Dendritic cell treated with granulocyte-macrophage colony-stimulating factor and Interleukin-4, amounts not matched to agents 40 ng/mL and 50 ng/mL, for 4 days (primary cell): ENCODE data around the gene KIF6.
"Not testable (repeated sequence)": the region's sequence is repeated elsewhere in the genome, so short reads cannot be mapped to it uniquely, and the experiment has no call there.

ENCODE experiments used
- H3K27ac Mint-ChIP-seq: one replicate; pipeline ENCODE4 v1.8.0; 2022; ENCODE audit warnings: mild to moderate bottlenecking, mixed read lengths
- H3K27me3 Mint-ChIP-seq: one replicate; pipeline ENCODE4 v1.8.0; 2022; ENCODE audit warnings: mild to moderate bottlenecking, mixed read lengths
- H3K36me3 Mint-ChIP-seq: one replicate; pipeline ENCODE4 v1.8.0; 2022; ENCODE audit warnings: low read depth, mixed read lengths
- H3K4me1 Mint-ChIP-seq: one replicate; pipeline ENCODE4 v1.8.0; 2022; ENCODE audit warnings: low read depth, mixed read lengths
- H3K4me3 Mint-ChIP-seq: one replicate; pipeline ENCODE4 v1.8.0; 2022; ENCODE audit warnings: mild to moderate bottlenecking, moderate library complexity, mixed read lengths
- H3K9me3 Mint-ChIP-seq: one replicate; pipeline ENCODE4 v1.8.0; 2022; ENCODE audit warnings: mixed read lengths
- intact Hi-C: fragments of 100-400 bp; cut with micrococcal nuclease; formaldehyde crosslinking; loops from one replicate; pipeline ENCODE4 v1.15.0; 2022

Gene KIF6

GRCh38 chr6:39517756-39518155, 207.5 kb downstream of the KIF6 start:
- Mint-ChIP-seq H3K36me3 (no peaks in the 10 kb centered on the region), H3K4me3 (no peak overlapping the region), H3K4me1 (no peaks in the 10 kb centered on the region), H3K27me3 (peaks cover 1% of the 10 kb centered on the region), H3K27ac (no peak overlapping the region), H3K9me3 (no peaks in the 10 kb centered on the region)
- intact Hi-C loops = no loop called here

- intact Hi-C loops = no loop called here
- peaks cover 1% of the 10 kb centered on the region for H3K27me3 Mint-ChIP-seq
- H3K27ac Mint-ChIP-seq = no peak overlapping the region
- no peaks in the 10 kb centered on the region for H3K9me3 Mint-ChIP-seq
- no peak overlapping the region for H3K4me3 Mint-ChIP-seq
- H3K4me1 Mint-ChIP-seq = no peaks in the 10 kb centered on the region
- no peaks in the 10 kb centered on the region for H3K36me3 Mint-ChIP-seq
These were observed 208.7 kb downstream of the KIF6 start for GRCh38 chr6:39516471-39516870.

GRCh38 chr6:39515471-39515870, 209.7 kb downstream of the KIF6 start:
- peaks cover 1% of the 10 kb centered on the region for H3K27me3 Mint-ChIP-seq
- H3K4me3 Mint-ChIP-seq = no peak overlapping the region
- intact Hi-C loops = no loop called here
- H3K4me1 Mint-ChIP-seq = no peaks in the 10 kb centered on the region
- no peak overlapping the region for H3K27ac Mint-ChIP-seq
- no peaks in the 10 kb centered on the region for H3K36me3 Mint-ChIP-seq
- H3K9me3 Mint-ChIP-seq = no peaks in the 10 kb centered on the region

- Mint-ChIP-seq H3K27me3 (peaks cover 1% of the 10 kb centered on the region), H3K36me3 (no peaks in the 10 kb centered on the region), H3K4me1 (no peaks in the 10 kb centered on the region), H3K9me3 (no peaks in the 10 kb centered on the region), H3K27ac (no peak overlapping the region), H3K4me3 (no peak overlapping the region)
- intact Hi-C loops = no loop called here
These were observed 210.2 kb downstream of the KIF6 start for GRCh38 chr6:39515006-39515405.

- H3K36me3 Mint-ChIP-seq, intact Hi-C loops: not testable (repeated sequence)
These were observed 215.4 kb downstream of the KIF6 start for GRCh38 chr6:39509831-39510230.

GRCh38 chr6:39508515-39508914, 216.7 kb downstream of the KIF6 start:
- no peak overlapping the region for H3K4me3 Mint-ChIP-seq
- no peaks in the 10 kb centered on the region for H3K4me1 Mint-ChIP-seq
- H3K36me3 Mint-ChIP-seq = no peaks in the 10 kb centered on the region
- H3K27me3 Mint-ChIP-seq = no peaks in the 10 kb centered on the region
- H3K27ac Mint-ChIP-seq = no peak overlapping the region
- intact Hi-C loops = no loop called here
- peaks cover 20% of the 10 kb centered on the region for H3K9me3 Mint-ChIP-seq

More at GRCh38 chr6:39509831-39510230, 215.4 kb downstream of the KIF6 start:
- H3K27me3 Mint-ChIP-seq, H3K4me1 Mint-ChIP-seq, H3K27ac Mint-ChIP-seq, H3K4me3 Mint-ChIP-seq: not testable (repeated sequence)
- H3K9me3 Mint-ChIP-seq = peaks cover 17% of the 10 kb centered on the region

- H3K9me3 Mint-ChIP-seq = peaks cover 30% of the 10 kb centered on the region
- H3K4me3 Mint-ChIP-seq = no peak overlapping the region
- intact Hi-C loops = no loop called here
- no peaks in the 10 kb centered on the region for H3K36me3 Mint-ChIP-seq
- no peaks in the 10 kb centered on the region for H3K4me1 Mint-ChIP-seq
- no peak overlapping the region for H3K27ac Mint-ChIP-seq
- H3K27me3 Mint-ChIP-seq = peaks cover 1% of the 10 kb centered on the region
These were observed 217.7 kb downstream of the KIF6 start for GRCh38 chr6:39507331-39507998.

GRCh38 chr6:39502362-39502955, 222.7 kb downstream of the KIF6 start:
- H3K27ac Mint-ChIP-seq, H3K4me1 Mint-ChIP-seq, H3K27me3 Mint-ChIP-seq, H3K4me3 Mint-ChIP-seq, intact Hi-C loops, H3K36me3 Mint-ChIP-seq: not testable (repeated sequence)
- H3K9me3 Mint-ChIP-seq = peaks cover 50% of the 10 kb centered on the region

GRCh38 chr6:39499053-39499452, 226.2 kb downstream of the KIF6 start:
- Mint-ChIP-seq H3K4me1 (no peaks in the 10 kb centered on the region), H3K4me3 (no peak overlapping the region), H3K9me3 (peaks cover 50% of the 10 kb centered on the region), H3K27ac (no peak overlapping the region), H3K36me3 (no peaks in the 10 kb centered on the region), H3K27me3 (peaks cover 3% of the 10 kb centered on the region)
- intact Hi-C loops = no loop called here

- Mint-ChIP-seq H3K9me3 (peaks cover 43% of the 10 kb centered on the region), H3K4me3 (no peak overlapping the region), H3K36me3 (no peaks in the 10 kb centered on the region), H3K27me3 (peaks cover 2% of the 10 kb centered on the region), H3K4me1 (no peaks in the 10 kb centered on the region), H3K27ac (no peak overlapping the region)
- intact Hi-C loops = no loop called here
These were observed 227.1 kb downstream of the KIF6 start for GRCh38 chr6:39498096-39498495.

GRCh38 chr6:39496915-39497314, 228.3 kb downstream of the KIF6 start:
- Mint-ChIP-seq H3K4me1 (no peaks in the 10 kb centered on the region), H3K36me3 (no peaks in the 10 kb centered on the region), H3K27ac (no peak overlapping the region), H3K4me3 (no peak overlapping the region), H3K9me3 (peaks cover 32% of the 10 kb centered on the region), H3K27me3 (peaks cover 2% of the 10 kb centered on the region)
- intact Hi-C loops = no loop called here

- Mint-ChIP-seq H3K9me3 (peaks cover 27% of the 10 kb centered on the region), H3K4me1 (no peaks in the 10 kb centered on the region), H3K4me3 (no peak overlapping the region), H3K27ac (no peak overlapping the region), H3K27me3 (peaks cover 2% of the 10 kb centered on the region), H3K36me3 (no peaks in the 10 kb centered on the region)
- intact Hi-C loops = no loop called here
These were observed 228.8 kb downstream of the KIF6 start for GRCh38 chr6:39496456-39496855.

- Mint-ChIP-seq H3K4me1 (no peaks in the 10 kb centered on the region), H3K27me3 (peaks cover 2% of the 10 kb centered on the region), H3K27ac (no peak overlapping the region), H3K36me3 (no peaks in the 10 kb centered on the region), H3K4me3 (no peak overlapping the region), H3K9me3 (peaks cover 19% of the 10 kb centered on the region)
- intact Hi-C loops = no loop called here
These were observed 229.6 kb downstream of the KIF6 start for GRCh38 chr6:39495640-39496039.

- Mint-ChIP-seq H3K9me3 (peaks cover 12% of the 10 kb centered on the region), H3K27me3 (peaks cover 2% of the 10 kb centered on the region), H3K36me3 (no peaks in the 10 kb centered on the region), H3K27ac (no peak overlapping the region), H3K4me3 (no peak overlapping the region), H3K4me1 (no peaks in the 10 kb centered on the region)
- intact Hi-C loops = no loop called here
These were observed 230.2 kb downstream of the KIF6 start for GRCh38 chr6:39494998-39495397.

GRCh38 chr6:39493777-39494176, 231.4 kb downstream of the KIF6 start:
- intact Hi-C loops = no loop called here
- Mint-ChIP-seq H3K36me3 (no peaks in the 10 kb centered on the region), H3K9me3 (peaks cover under 1% of the 10 kb centered on the region)

More at GRCh38 chr6:39493777-39494176, 231.4 kb downstream of the KIF6 start:
- peaks cover 2% of the 10 kb centered on the region for H3K27me3 Mint-ChIP-seq
- no peak overlapping the region for H3K27ac Mint-ChIP-seq
- H3K4me3 Mint-ChIP-seq = no peak overlapping the region
- no peaks in the 10 kb centered on the region for H3K4me1 Mint-ChIP-seq
